Activated CD8-positive, alpha-beta memory T cell treated with anti-CD3 and anti-CD28 coated beads, Interleukin-2, amount 10 ng/mL, durations not matched to agents 7 days and 5 days (primary cell): ENCODE results near the gene POLE3. TPM values are rescaled to one million over a fixed set of nuclear protein-coding genes. Genes with fewer than 3 reads are reported as not detected.
"Not testable (repeated sequence)": the region's sequence is repeated elsewhere in the genome, so short reads cannot be mapped to it uniquely, and the experiment has no call there.

Experiments used
- ATAC-seq: fragments of 150-1000 bp; cut with Tn5 transposase; one replicate; pipeline ENCODE4 v1.10.0; 2021; ENCODE audit warnings: moderate library complexity
- CTCF ChIA-PET: fragments of 350-600 bp; sonication (Branson Sonifier 250); formaldehyde crosslinking; loops from one replicate; lab custom pipeline; 2021; ENCODE audit warnings: antibody characterized with exemption; lab: Charles Lee
- DNase-seq: peaks from one replicate; pipeline ENCODE4 v3.0.0-alpha.2; 2020
- H3K27ac Mint-ChIP-seq: one replicate; pipeline ENCODE4 v1.8.0; 2021; ENCODE audit warnings: mild to moderate bottlenecking, mixed read lengths
- H3K27me3 Mint-ChIP-seq: one replicate; pipeline ENCODE4 v1.8.0; 2021; ENCODE audit warnings: mixed read lengths
- H3K36me3 Mint-ChIP-seq: one replicate; pipeline ENCODE4 v1.8.0; 2021; ENCODE audit warnings: mild to moderate bottlenecking, mixed read lengths
- H3K4me1 Mint-ChIP-seq: one replicate; pipeline ENCODE4 v1.8.0; 2021; ENCODE audit warnings: mixed read lengths
- H3K4me3 Mint-ChIP-seq: one replicate; pipeline ENCODE4 v1.8.0; 2021; ENCODE audit warnings: mild to moderate bottlenecking, moderate library complexity, mixed read lengths
- H3K9me3 Mint-ChIP-seq: one replicate; pipeline ENCODE4 v1.8.0; 2022; ENCODE audit warnings: low read depth, mixed read lengths
- total RNA-seq, 2 experiments: library from RNA; stranded (reverse); gene quantifications; one replicate each; pipeline ENCODE4 v1.2.3, GENCODE V29; 2021

POLE3 gene
- total RNA-seq, 2 experiments from 2014 or later, result 55.0 to 72.7 TPM

- Mint-ChIP-seq H3K4me1 (no peaks in the 10 kb centered on the region), H3K27ac (no peak overlapping the region), H3K27me3 (no peaks in the 10 kb centered on the region), H3K9me3 (no peaks in the 10 kb centered on the region), H3K4me3 (no peak overlapping the region), H3K36me3 (peaks cover 1% of the 10 kb centered on the region)
- ATAC-seq (no peak), DNase-seq (no peak)
- CTCF ChIA-PET, result no interaction called here
Measured at GRCh38 chr9:113368348-113368981, 42.0 kb downstream of the POLE3 start.

GRCh38 chr9:113365652-113366051 is 44.8 kb downstream of the POLE3 start:
- CTCF ChIA-PET, result interaction anchor here (0.7 to 1.3 kb wide), 4 partner anchors 14 to 597 kb away, joined by 3 to 4 read pairs (median 3); partner anchors contain the start of gene ALAD
- H3K9me3 Mint-ChIP-seq, result not testable (repeated sequence)

GRCh38 chr9:113364951-113365350 is 45.5 kb downstream of the POLE3 start:
- no peaks in the 10 kb centered on the region for H3K9me3 Mint-ChIP-seq
- DNase-seq (no peak), ATAC-seq (no peak)
- H3K36me3 Mint-ChIP-seq, result peaks cover 2% of the 10 kb centered on the region
- H3K4me1 Mint-ChIP-seq, result no peaks in the 10 kb centered on the region
- H3K27me3 Mint-ChIP-seq, result no peaks in the 10 kb centered on the region
- no peak overlapping the region for H3K27ac Mint-ChIP-seq
- CTCF ChIA-PET, result interaction anchor here (0.7 to 1.3 kb wide), 5 partner anchors 9 to 172 kb away, joined by 3 to 4 read pairs (median 3); partner anchors contain the start of genes ALAD and HDHD3
- H3K4me3 Mint-ChIP-seq, result no peak overlapping the region

More at GRCh38 chr9:113365652-113366051, 44.8 kb downstream of the POLE3 start:
- not testable (repeated sequence) for ATAC-seq, H3K4me1 Mint-ChIP-seq, H3K4me3 Mint-ChIP-seq, H3K27me3 Mint-ChIP-seq, DNase-seq, H3K36me3 Mint-ChIP-seq, H3K27ac Mint-ChIP-seq

- Mint-ChIP-seq H3K27me3 (no peaks in the 10 kb centered on the region), H3K4me3 (no peak overlapping the region), H3K27ac (no peak overlapping the region), H3K4me1 (no peaks in the 10 kb centered on the region), H3K36me3 (peaks cover 2% of the 10 kb centered on the region), H3K9me3 (no peaks in the 10 kb centered on the region)
- ATAC-seq (no peak), DNase-seq (no peak)
- CTCF ChIA-PET, result no interaction called here
Measured at GRCh38 chr9:113363336-113363735, 47.1 kb downstream of the POLE3 start.

GRCh38 chr9:113361304-113362018 is 49.0 kb downstream of the POLE3 start:
- H3K27me3 Mint-ChIP-seq, result peaks cover 2% of the 10 kb centered on the region
- ATAC-seq, result no peak
- H3K27ac Mint-ChIP-seq, result no peak overlapping the region
- H3K4me1 Mint-ChIP-seq, result no peaks in the 10 kb centered on the region
- CTCF ChIA-PET, result interaction anchor here (1.3 kb wide), 1 partner anchor 11 kb away, joined by 4 read pairs; no protein-coding TSS in a partner anchor
- no peaks in the 10 kb centered on the region for H3K9me3 Mint-ChIP-seq
- H3K36me3 Mint-ChIP-seq, result peaks cover 2% of the 10 kb centered on the region
- no peak for DNase-seq
- H3K4me3 Mint-ChIP-seq, result no peak overlapping the region

GRCh38 chr9:113360242-113360842 is 50.1 kb downstream of the POLE3 start:
- ATAC-seq (no peak), DNase-seq (no peak)
- CTCF ChIA-PET, result no interaction called here
- Mint-ChIP-seq H3K27me3 (peaks cover 2% of the 10 kb centered on the region), H3K9me3 (no peaks in the 10 kb centered on the region), H3K27ac (no peak overlapping the region), H3K36me3 (peaks cover 4% of the 10 kb centered on the region), H3K4me3 (no peak overlapping the region), H3K4me1 (no peaks in the 10 kb centered on the region)

GRCh38 chr9:113359385-113359784 is 51.1 kb downstream of the POLE3 start:
- ATAC-seq (no peak), DNase-seq (no peak)
- Mint-ChIP-seq H3K4me1 (no peaks in the 10 kb centered on the region), H3K27ac (no peak overlapping the region), H3K9me3 (no peaks in the 10 kb centered on the region), H3K27me3 (peaks cover 2% of the 10 kb centered on the region), H3K4me3 (no peak overlapping the region), H3K36me3 (peaks cover 4% of the 10 kb centered on the region)
- CTCF ChIA-PET, result interaction anchor here (0.7 kb wide), 1 partner anchor 217 kb away, joined by 3 read pairs; no protein-coding TSS in a partner anchor

Other genes starting within 250 kb of the POLE3 start
- gene FKBP15, start 189.4 kb downstream of the POLE3 start, total RNA-seq, result 10 to 100 TPM; 40.4 to 42.8 TPM
- 10 to 100 TPM in 1 of 2 experiments, 1 to 10 TPM in 1; 8.7 to 12.2 TPM for gene SLC31A1, start 189.1 kb downstream of the POLE3 start, total RNA-seq
- gene CDC26, start 135.1 kb downstream of the POLE3 start, total RNA-seq, result 10 to 100 TPM; 25.6 to 33.6 TPM
- 10 to 100 TPM; 34.0 to 43.4 TPM for gene PRPF4, start 135.0 kb downstream of the POLE3 start, total RNA-seq
- gene RNF183, start 107.3 kb downstream of the POLE3 start, total RNA-seq, result not detected
- 1 to 10 TPM; 1.1 TPM for gene WDR31, start 70.4 kb downstream of the POLE3 start, total RNA-seq
- 1 to 10 TPM; 6.0 to 7.2 TPM for gene BSPRY, start 61.1 kb downstream of the POLE3 start, total RNA-seq
- 10 to 100 TPM; 15.8 to 16.4 TPM for gene HDHD3, start 33.7 kb downstream of the POLE3 start, total RNA-seq
- 10 to 100 TPM; 27.5 to 29.0 TPM for gene ALAD, start 9.4 kb downstream of the POLE3 start, total RNA-seq
- under 1 TPM; 0.16 to 0.41 TPM for gene C9orf43, start 72 bp upstream of the POLE3 start, total RNA-seq
- 10 to 100 TPM; 57.1 to 76.4 TPM for gene RGS3, start 53.1 kb upstream of the POLE3 start, total RNA-seq